Myocyte (in vitro differentiated cells): ENCODE measurements around the gene TEAD1. TPM values are rescaled to one million over a fixed set of nuclear protein-coding genes. Genes with fewer than 3 reads are reported as not detected.

Experiments
- DNase-seq: peaks from one replicate; pipeline ENCODE4 v3.0.0-alpha.2; 2012; ENCODE audit warnings: low read depth
- total RNA-seq: library from RNA; depleted of rRNA; stranded (reverse); fragments of >200 nt; gene quantifications from 2 replicates; pipeline ENCODE4 v1.2.3, GENCODE V29; 2014

The TEAD1 gene
- total RNA-seq, 1 donor from 2014 or later = 136 TPM

DNA sequence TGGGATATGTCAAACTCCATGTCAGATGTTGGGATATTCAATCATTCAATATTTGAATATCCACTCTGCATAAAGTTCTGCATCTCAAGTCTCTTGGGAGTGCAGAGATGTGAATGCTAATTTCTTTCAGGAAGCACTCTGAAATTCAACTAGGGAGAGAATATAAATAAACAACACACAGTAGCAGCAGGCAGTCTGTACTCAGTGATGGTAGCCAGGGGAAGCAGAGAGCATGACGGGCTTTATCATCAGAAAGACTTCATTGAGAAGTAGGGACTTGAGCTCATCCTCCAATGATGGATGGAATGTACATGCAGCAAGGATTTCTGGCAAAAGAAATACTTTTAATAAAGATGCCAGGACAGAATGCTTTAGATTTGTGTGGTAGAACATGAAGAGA lies 9.8 kb upstream of the TEAD1 start:
- DNase-seq = no peak

DNA sequence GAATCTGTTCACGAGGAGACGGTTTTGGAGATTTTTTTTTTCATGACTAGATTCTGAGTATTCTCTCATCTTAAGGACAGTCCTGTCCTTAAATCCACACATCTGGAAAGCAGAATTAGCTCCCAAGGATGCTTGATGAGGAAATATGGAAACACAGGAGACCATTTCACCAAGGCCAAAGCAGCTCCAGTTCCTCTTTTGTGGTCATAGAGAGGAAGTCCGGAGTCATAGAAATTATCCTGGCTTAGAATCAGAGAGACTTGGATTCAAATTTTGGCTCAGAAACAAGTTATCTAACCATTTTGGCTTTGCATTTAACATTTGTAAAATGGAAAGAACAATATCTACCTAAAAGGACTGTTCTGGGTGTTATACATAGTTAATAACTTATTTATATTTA lies 7.3 kb upstream of the TEAD1 start:
- DNase-seq = no peak

DNA sequence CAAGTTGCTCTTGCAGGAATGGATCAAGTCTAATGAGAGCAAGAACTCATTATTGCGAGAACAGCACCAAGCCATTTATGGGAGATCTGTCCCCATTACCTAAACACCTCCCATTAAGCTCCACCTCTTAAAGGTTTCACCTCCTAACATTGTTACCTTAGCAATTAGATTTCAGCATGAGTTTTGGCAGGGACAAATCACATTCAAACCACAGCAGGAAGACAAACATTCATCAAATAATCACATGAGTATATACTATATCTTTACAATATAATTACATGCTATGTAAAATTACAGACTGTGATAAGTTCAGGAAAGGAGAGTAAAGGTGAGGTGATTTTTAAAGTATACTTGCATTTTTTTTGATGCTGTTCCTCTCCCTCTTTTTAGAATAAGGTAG lies 6.6 kb upstream of the TEAD1 start:
- DNase-seq = no peak

- DNase-seq = peak; percentile 57
Observed at GRCh38 chr11:12668166-12668565, 6.1 kb upstream of the TEAD1 start.

DNA sequence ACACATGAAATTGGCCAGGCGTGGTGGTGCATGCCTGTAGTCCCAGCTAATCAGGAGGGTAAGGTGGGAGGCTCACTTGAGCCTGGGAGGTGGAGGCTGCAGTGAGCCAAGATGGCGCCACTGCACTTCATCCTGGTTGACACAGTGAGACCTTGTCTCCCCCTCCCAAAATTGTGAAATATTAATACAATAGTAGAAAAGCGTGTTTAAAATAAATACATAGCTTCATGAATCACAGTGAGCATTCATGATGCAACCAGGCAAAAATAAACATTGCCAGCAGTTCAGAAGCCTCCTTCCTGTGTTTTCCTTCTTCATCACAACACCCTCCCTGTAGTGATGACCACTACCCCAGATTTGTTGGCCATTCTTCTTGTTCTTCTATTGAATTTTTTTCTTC lies 4.3 kb upstream of the TEAD1 start:
- no peak for DNase-seq

DNA sequence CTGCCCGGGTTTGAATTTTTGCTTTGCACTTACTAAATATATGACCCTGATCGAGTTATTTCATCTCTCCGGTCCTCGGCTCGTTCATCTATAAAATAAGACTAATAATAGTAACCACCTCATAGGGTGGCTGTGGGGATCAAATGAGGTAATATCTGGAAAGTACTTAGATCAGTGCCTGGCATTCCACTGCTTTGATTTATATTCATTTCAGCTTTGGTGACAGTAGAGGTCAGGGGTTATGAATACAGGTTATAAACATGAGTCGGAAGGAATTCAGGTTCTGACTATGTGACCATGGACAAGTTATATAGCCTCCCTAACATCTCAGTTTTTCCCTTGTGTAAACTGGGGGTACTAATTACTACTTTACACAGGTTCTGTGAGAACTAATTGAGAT lies 2.9 kb upstream of the TEAD1 start:
- no peak for DNase-seq

DNA sequence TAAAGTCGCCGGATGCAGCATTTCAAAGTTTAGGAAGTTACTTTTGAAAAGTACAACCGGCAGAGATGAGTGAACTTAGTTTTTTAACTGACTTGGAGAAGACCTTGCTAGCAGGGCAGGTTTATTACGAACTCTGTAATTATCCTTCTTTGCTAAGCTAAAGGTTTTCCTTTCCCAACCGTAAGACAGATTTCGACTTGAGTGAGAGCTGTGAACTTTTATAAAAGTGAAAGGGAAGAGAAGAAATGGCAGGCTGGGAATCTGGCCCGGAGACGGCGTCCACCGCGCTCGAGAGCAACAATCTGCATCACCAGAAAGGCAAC lies 659 bp upstream of the TEAD1 start:
- no peak for DNase-seq

DNA sequence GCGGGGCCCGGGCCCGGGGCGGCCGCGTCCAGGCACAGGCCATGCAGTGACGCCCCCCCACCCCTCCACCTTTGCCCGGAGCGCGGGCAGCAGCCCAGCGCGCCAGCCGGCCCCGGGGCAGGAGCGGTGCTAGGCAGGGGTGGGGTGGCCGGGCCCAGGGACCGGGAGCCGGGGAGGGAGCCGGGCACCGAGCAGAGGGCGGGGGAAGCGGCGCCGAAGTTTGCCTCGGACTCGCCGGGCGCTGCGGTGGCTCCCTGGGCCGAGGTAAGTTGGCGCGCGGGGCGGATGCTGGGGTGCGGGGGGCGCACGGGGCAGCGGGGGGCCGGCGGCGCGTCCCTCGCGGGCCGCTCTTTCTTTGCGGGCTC lies 332 bp downstream of the TEAD1 start:
- no peak for DNase-seq

DNA sequence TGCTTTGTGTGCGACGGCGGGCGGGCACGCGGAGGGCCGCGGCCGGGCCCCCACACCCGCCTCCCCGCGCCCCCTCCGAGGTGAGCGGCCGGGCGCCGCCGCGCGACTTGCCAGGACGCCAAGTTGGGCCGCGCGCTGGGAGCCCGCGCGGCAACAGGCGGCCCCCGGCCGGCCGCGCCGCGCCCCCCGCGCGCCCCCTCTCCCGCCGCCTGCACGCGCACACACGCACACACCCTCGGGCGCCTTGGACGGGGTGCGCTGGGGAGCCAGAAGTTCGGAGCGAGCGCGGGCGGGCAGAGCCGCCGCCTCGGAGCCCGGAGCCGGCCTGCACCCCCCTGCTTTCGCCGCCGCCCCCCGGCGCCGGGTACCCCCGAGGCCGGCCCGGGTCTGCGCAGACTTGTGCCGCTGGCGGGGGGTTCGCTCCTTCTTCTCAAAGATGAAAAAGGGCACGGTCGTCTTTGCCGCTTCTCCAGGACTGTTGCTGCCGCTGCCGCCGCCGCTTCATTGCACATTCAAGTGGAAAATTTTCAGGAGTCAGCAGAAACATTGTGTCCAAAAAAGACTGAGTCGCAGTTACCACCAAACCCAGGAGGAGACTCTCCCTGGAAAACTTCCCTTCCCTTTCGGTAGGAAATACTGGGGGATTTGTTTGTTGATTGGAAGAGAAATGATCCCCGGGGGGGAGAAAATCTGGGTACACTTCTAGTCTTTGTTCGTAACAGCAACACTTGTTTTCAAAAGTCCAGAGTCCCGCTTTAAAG lies 895 bp downstream of the TEAD1 start:
- DNase-seq = peak; percentile 60

GRCh38 chr11:12675951-12676711 lies 1.9 kb downstream of the TEAD1 start:
- peak; percentile 68 for DNase-seq

- DNase-seq = peak; percentile 59
Observed at GRCh38 chr11:12677131-12677530, 2.9 kb downstream of the TEAD1 start.

GRCh38 chr11:12678092-12678491 lies 3.9 kb downstream of the TEAD1 start:
- no peak for DNase-seq

DNA sequence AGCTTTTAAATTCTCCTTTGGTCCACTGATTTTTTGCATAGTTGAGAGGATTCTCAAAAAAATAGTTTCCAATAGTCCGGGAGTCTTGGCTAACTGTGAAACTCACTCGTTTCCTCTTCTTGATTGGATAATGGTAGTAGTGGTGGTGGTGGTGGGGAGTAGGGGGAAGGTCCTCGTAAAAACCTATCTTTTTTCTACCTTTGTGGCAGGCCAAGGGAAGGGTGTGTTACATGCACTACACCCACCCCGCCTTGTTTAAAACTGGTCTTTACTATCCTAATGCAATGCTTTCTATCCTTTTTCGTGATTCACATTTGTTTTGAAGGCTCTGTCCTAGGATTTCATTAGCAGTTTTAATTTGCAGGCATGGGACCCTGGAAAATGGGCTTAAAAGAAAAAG lies 4.8 kb downstream of the TEAD1 start:
- DNase-seq = no peak

GRCh38 chr11:12679471-12679870 lies 5.2 kb downstream of the TEAD1 start:
- no peak for DNase-seq

GRCh38 chr11:12680246-12680939 lies 6.2 kb downstream of the TEAD1 start:
- peak; percentile 91 for DNase-seq

DNA sequence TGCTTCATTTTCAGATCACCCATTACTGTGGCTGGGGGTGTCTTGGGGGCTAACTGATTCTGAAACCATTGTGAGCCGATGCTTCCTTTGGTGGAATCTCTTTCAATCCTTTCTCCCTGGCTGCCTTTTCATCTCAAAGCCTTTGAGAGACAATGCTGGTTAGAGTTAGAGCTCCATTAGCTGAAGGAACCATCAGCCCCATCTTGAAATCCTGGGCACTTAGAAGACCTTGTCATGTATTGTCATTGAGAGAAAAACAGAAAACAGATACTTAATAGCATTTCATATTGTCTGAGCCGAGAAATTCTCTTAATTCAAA lies 6.7 kb downstream of the TEAD1 start:
- no peak for DNase-seq

- DNase-seq = no peak
Observed at GRCh38 chr11:12681466-12681865, 7.2 kb downstream of the TEAD1 start.

DNA sequence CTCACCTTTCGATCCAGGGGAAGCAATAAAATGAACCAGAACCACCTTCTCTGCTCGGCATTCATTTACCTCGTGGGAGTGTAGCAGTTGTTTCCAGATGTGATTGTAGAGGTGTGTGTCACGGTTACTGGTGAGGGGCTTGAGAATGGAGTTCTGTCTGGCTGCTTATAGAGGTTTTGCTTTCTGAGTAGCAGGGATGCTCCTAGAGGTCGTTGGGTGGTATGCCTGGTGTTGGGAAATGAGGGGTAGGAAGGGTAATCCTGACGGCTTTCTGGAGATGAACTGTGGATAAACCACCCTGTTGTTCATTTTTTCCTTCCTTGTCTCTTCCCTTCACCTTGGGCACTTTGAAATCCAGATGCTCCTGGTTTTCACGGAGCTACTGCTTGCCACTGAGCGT lies 8.1 kb downstream of the TEAD1 start:
- DNase-seq = no peak

DNA sequence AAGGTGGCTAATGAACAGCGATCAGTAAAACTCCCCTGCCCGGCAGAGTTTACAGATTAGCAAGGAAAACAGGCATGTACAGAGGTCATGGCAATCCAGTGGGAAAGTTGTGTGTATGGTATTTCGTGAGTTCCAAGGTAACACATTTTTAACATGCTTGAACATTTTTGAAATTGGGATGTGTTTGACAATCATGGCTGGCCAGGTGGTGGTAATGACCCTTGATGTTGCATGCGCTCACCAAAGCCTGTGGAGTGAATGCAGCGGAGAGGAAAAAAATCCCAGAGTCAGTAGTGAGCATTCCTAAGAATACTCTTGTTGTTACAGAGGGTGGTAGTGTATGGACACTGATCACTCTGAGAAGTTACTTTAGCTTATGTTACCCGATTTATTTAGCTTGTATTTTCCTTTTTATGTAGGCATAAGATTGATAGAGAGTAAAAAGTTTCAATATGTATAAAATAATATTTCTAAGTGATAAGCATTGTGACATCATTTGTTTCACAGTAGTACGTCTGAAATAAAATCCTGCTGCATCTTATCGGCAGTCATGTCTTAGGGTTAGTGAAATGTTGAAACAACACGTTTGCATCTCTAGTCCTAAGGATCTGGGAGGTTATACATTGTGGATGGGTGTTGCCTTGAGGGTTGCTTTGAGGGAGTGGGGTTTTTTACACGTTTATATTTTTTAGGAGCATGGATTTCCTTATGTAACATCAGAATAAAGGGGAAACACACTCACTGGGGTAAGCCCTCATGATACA lies 8.7 kb downstream of the TEAD1 start:
- no peak for DNase-seq

DNA sequence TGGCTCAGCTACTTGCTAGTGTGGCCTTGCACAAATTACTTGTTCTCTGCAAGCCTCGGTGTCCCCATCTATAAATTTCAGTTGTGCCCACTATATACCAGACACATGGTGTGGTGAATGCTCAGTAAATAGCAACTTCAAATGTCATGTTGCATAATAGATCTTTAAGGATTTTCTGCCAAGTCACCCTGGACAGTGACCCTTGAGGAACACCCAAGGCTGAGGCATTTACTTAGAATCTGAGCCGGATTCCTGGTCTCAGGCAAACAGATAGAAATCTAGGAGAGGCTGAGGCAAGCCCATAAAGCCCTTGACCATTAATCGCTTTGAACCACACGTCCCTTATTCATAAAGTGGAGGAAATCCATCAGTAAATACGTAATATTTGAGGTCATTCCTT lies 9.7 kb downstream of the TEAD1 start:
- DNase-seq = no peak

- no peak for DNase-seq
Observed at GRCh38 chr11:12684315-12684714, 10.1 kb downstream of the TEAD1 start.

GRCh38 chr11:12684816-12685215 lies 10.6 kb downstream of the TEAD1 start:
- peak; percentile 47 for DNase-seq
